K562 (cell line): Measurements from ENCODE around the gene SLC25A45.

Experiments
- KLF1 ChIP-seq: fragments of 450-650 bp; IDR thresholded peaks from 2 replicates; pipeline ENCODE4 v1.6.1; 2016; ENCODE audit warnings: missing genetic modification characterization, missing compliant biosample characterization
- MEF2A ChIP-seq: IDR thresholded peaks from 2 replicates; pipeline ENCODE4 v1.6.1; 2011; ENCODE audit warnings: low read depth, mild to moderate bottlenecking, low read length, moderate library complexity; ENCODE audit not compliant: control insufficient read depth
- MTA1 ChIP-seq: fragments of 450-650 bp; IDR thresholded peaks from 2 replicates; pipeline ENCODE4 v1.6.1; 2017; ENCODE audit warnings: borderline replicate concordance
- PTBP1 ChIP-seq: fragments of 200-400 bp; formaldehyde crosslinking; IDR thresholded peaks from 2 replicates; pipeline ENCODE4 v1.6.1; 2017; ENCODE audit warnings: low read depth, low read length
- U2AF1 ChIP-seq: fragments of 200-400 bp; formaldehyde crosslinking; optimal IDR thresholded peaks from 2 replicates; pipeline ENCODE3; 2017; ENCODE audit warnings: mild to moderate bottlenecking, low read depth, low read length, moderate library complexity
- UBTF ChIP-seq, 2 experiments: IDR thresholded peaks; 2 replicates each; pipeline ENCODE4 v1.6.1; 2012; ENCODE audit warnings: improper control_type of control experiment in 2 of 2, low read depth in 2 of 2, low read length in 2 of 2, borderline replicate concordance in 1 of 2
- YY1 ChIP-seq, 3 experiments: IDR thresholded peaks; 2 replicates each; pipeline ENCODE4 v1.6.1; 2011; ENCODE audit warnings: low read length in 2 of 3, mild to moderate bottlenecking in 2 of 3, moderate library complexity in 2 of 3, borderline replicate concordance in 1 of 3, control low read depth in 1 of 3, low read depth in 1 of 3; ENCODE audit not compliant: insufficient read depth in 3 of 3, insufficient replicate concordance in 2 of 3, control insufficient read depth in 1 of 3, insufficient read length in 1 of 3; ENCODE audit errors: extremely low read depth in 1 of 3
- ZC3H4 ChIP-seq: sonication (generic); formaldehyde crosslinking; IDR thresholded peaks from 2 replicates; pipeline ENCODE4 v1.9.0; 2021; ENCODE audit warnings: missing genetic modification reagents, borderline replicate concordance
- ZFP36 ChIP-seq: fragments of 150-350 bp; IDR thresholded peaks from 2 replicates; pipeline ENCODE4 v1.6.1; 2018; ENCODE audit warnings: low read length, low read depth; ENCODE audit not compliant: partially characterized antibody
- ZKSCAN1 ChIP-seq: fragments of 150-350 bp; IDR thresholded peaks from 2 replicates; pipeline ENCODE4 v1.6.1; 2016; ENCODE audit warnings: low read depth, low read length
- ZNF124 ChIP-seq: sonication (generic); formaldehyde crosslinking; IDR thresholded peaks from 2 replicates; pipeline ENCODE4 v1.8.1; 2022; ENCODE audit warnings: missing genetic modification reagents
- TF ChIP-seq, protein P1 (sequence below): fragments of 200-800 bp; sonication (Bioruptor generic); IDR thresholded peaks from 2 replicates; pipeline ENCODE4 v1.6.1; 2017; ENCODE audit warnings: missing genetic modification characterization, missing compliant biosample characterization
- TF ChIP-seq, protein P2 (sequence below), 3 experiments: IDR thresholded peaks in 2 of 3; conservative IDR thresholded peaks in 1 of 3; 2 replicates each; pipeline ENCODE4 v1.5.1; 2011 to 2012; ENCODE audit warnings: low read length in 3 of 3, mild to moderate bottlenecking in 3 of 3, control low read depth in 2 of 3, improper control_type of control experiment in 1 of 3, inconsistent platforms in 1 of 3, low read depth in 1 of 3, mixed read lengths in 1 of 3, moderate library complexity in 1 of 3; ENCODE audit not compliant: insufficient read depth in 2 of 3

GRCh38 chr11:65389294-65389980 is 7.0 kb upstream of the SLC25A45 start:
- TF ChIP-seq, protein P1, sequence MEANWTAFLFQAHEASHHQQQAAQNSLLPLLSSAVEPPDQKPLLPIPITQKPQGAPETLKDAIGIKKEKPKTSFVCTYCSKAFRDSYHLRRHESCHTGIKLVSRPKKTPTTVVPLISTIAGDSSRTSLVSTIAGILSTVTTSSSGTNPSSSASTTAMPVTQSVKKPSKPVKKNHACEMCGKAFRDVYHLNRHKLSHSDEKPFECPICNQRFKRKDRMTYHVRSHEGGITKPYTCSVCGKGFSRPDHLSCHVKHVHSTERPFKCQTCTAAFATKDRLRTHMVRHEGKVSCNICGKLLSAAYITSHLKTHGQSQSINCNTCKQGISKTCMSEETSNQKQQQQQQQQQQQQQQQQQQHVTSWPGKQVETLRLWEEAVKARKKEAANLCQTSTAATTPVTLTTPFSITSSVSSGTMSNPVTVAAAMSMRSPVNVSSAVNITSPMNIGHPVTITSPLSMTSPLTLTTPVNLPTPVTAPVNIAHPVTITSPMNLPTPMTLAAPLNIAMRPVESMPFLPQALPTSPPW (CRISPR knock-in tag), result no peak
- TF ChIP-seq MTA1 (no peak), ZNF124 (CRISPR knock-in tag) (no peak), KLF1 (tag) (no peak), ZKSCAN1 (no peak), U2AF1 (no peak), PTBP1 (no peak), MEF2A (no peak), YY1 (IDR thresholded peaks at IDR 0.05; ENCODE audit: borderline replicate concordance in 1 of 3, control insufficient read depth in 1 of 3, extremely low read depth in 1 of 3, insufficient read depth in 3 of 3, insufficient read length in 1 of 3, insufficient replicate concordance in 2 of 3, low read depth in 1 of 3, low read length in 2 of 3) (no peak), ZFP36 (no peak), ZC3H4 (no peak), UBTF (IDR thresholded peaks at IDR 0.05; ENCODE audit: borderline replicate concordance in 1 of 2, low read depth in 2 of 2, low read length in 2 of 2) (no peak)
- TF ChIP-seq, protein P2, sequence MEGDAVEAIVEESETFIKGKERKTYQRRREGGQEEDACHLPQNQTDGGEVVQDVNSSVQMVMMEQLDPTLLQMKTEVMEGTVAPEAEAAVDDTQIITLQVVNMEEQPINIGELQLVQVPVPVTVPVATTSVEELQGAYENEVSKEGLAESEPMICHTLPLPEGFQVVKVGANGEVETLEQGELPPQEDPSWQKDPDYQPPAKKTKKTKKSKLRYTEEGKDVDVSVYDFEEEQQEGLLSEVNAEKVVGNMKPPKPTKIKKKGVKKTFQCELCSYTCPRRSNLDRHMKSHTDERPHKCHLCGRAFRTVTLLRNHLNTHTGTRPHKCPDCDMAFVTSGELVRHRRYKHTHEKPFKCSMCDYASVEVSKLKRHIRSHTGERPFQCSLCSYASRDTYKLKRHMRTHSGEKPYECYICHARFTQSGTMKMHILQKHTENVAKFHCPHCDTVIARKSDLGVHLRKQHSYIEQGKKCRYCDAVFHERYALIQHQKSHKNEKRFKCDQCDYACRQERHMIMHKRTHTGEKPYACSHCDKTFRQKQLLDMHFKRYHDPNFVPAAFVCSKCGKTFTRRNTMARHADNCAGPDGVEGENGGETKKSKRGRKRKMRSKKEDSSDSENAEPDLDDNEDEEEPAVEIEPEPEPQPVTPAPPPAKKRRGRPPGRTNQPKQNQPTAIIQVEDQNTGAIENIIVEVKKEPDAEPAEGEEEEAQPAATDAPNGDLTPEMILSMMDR (IDR thresholded peaks at IDR 0.05 in 2 of 3, conservative IDR thresholded peaks at IDR 0.05 in 1 of 3; ENCODE audit: insufficient read depth in 2 of 3, low read depth in 1 of 3, low read length in 3 of 3), result no peak
